ENCODE results near the gene SMIM28. TPM values are rescaled to one million over a fixed set of nuclear protein-coding genes. Genes with fewer than 3 reads are reported as not detected.

Gene SMIM28
- total RNA-seq, 2 donors from 2014 or later = not detected

DNA sequence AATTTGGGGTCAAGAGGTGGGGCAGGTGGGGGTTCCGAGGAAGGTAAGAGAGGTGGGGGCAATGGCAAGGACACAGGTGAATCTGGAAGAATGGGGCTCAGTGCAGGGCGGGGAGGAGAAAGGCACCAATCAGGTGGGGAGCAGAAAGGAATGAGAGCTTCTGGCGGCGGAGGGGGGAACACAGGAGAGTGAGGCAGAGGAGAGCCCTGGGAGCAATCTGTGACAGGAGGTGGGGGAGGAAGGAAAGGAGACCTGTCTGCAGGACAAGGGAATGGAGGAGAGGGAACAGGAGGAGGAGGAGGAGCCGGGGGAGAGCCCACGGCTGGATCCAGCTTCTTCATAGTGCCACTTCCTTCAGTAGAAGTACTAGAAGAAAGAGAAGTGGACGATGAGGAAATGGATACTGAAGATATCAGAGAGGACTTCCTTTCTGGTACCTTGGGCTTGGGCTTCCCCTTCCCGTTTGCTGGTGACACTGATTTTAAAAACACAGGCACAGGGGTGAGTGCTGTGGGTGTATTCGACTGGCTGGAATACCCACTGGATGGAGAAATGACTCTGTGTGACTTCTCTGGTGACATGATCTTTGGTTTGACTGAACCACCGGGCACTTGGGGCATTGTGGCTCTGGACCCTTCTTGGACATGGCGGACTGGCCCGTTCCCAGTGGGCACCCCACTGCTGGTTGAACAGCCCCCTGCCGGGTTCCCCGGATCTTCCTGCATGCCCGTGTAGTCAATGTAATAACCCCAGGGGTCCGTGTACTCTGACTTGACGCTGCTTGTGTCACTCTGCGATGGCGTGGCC lies 53.8 kb downstream of the SMIM28 start:
- Mint-ChIP-seq H3K4me1 (ENCODE audit: low read depth) (no peaks in the 10 kb centered on the region), H3K27ac (no peak overlapping the region), H3K4me3 (no peak overlapping the region), H3K27me3 (ENCODE audit: low read depth) (no peaks in the 10 kb centered on the region), H3K9me3 (no peaks in the 10 kb centered on the region), H3K36me3 (ENCODE audit: insufficient read depth in 2 of 2) (no peaks in the 10 kb centered on the region)
- DNase-seq (no peak), ATAC-seq (replicated peaks in 1 of 2) (no peak)

DNA sequence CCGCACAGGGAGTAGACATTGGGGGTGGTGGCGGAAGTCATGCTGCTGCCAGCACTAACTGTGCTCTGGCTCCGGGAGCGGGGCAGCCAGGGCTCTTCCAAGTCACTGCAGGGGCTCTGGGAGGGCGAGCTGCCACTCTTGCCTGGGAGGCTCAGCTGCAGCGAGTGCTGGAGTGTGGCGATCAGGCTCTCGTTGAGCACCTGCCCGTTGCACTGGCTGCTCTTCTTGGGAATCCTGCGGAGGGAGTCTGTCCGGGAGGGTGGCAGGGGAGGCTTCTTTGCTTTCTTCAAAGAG lies 54.3 kb downstream of the SMIM28 start:
- DNase-seq = no peak
- no peak for ATAC-seq (replicated peaks in 1 of 2)
- no peaks in the 10 kb centered on the region for H3K36me3 Mint-ChIP-seq (ENCODE audit: insufficient read depth in 2 of 2)
- no peaks in the 10 kb centered on the region for H3K9me3 Mint-ChIP-seq
- H3K27me3 Mint-ChIP-seq (ENCODE audit: low read depth) = no peaks in the 10 kb centered on the region
- H3K4me1 Mint-ChIP-seq (ENCODE audit: low read depth) = no peaks in the 10 kb centered on the region
- no peak overlapping the region for H3K4me3 Mint-ChIP-seq
- H3K27ac Mint-ChIP-seq = no peak overlapping the region

Other genes starting within 250 kb of the SMIM28 start
- under 1 TPM; 0.53 to 0.76 TPM for gene ARFGEF3, start 216.0 kb upstream of the SMIM28 start, total RNA-seq
- gene PBOV1, start 159.4 kb upstream of the SMIM28 start, total RNA-seq = not detected
- 10 to 100 TPM; 36.5 to 41.1 TPM for gene HEBP2, start 26.3 kb downstream of the SMIM28 start, total RNA-seq
- 1 to 10 TPM; 1.2 to 1.6 TPM for gene NHSL1, start 121.6 kb downstream of the SMIM28 start, total RNA-seq

Data from activated T-cell treated with anti-CD3 and anti-CD28 coated beads, Interleukin-2, amount 50 U/mL, for 72 hours (primary cell).